Occipital lobe (tissue), 2 donors: ENCODE data around the gene ATP6AP1. TPM values are rescaled to one million over a fixed set of nuclear protein-coding genes. Genes with fewer than 3 reads are reported as not detected.

Experiments
- DNase-seq: peaks from one replicate; lab custom pipeline; 2025; lab: John Stamatoyannopoulos, UW
- total RNA-seq: library from RNA; depleted of rRNA; stranded (reverse); fragments of >200 nt; gene quantifications from one replicate; pipeline ENCODE4 v1.2.3, GENCODE V29; 2014

Gene ATP6AP1
- total RNA-seq, 1 donor from 2014 or later, result 42.7 TPM

DNA sequence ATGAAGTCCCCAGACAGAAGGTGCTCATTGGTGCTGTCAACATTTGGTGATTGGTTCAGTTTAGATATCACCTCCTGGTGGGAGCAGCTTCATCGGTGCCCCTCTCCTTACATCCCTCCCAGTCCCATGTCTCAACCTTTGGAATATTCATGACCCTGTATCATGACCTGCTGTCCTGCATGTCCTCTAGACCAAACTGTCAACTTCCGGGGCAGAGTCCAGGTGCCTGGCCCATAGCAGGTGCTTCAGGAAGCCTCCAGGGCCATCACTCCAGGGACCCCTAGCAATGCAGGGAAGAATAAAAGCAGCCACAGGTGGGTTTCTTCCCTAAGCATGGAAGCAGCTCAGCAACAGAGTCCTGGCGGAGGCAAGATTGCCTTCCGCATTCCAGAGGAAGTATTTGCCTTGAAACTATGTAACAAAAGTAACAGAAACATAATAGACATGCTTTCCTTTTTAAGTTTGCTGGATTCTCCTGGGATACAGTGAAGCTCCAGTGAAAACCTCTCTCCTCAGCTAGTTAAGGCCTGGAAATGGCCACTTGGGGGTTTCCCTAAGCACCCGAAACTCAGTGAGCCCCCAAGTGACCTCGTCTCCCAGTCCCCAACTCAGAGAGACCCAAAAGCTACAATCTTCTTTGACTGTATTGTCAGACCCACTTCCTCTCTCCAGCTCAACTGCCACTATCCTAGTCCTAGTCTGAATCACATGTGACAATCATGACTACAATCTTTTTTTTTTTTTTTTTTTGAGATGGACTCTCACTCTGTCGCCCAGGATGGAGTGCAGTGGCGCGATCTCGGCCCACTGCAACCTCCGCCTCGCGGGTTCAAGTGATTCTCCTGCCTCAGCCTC, 1.3 kb upstream of the ATP6AP1 start:
- no peak for DNase-seq

DNA sequence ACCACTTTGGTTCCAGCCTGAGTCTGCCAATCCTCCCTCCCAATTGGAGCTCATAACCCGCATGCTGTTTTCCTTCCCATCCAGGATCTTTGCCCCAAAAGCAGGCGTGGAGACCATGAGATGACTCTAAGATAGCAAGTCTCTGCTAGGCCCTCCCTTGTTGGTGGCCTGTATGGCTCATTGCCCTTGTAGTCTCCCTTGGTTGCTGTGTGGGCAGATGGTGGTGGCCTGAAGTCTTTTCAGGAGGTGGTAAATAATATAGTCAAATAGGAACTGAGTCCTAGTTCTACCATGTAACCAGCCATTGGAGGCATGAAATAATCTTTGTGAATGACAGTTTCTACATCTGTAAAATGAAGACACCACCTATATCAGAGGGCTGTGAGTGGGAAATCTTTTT, 1.2 kb downstream of the ATP6AP1 start:
- no peak for DNase-seq

DNA sequence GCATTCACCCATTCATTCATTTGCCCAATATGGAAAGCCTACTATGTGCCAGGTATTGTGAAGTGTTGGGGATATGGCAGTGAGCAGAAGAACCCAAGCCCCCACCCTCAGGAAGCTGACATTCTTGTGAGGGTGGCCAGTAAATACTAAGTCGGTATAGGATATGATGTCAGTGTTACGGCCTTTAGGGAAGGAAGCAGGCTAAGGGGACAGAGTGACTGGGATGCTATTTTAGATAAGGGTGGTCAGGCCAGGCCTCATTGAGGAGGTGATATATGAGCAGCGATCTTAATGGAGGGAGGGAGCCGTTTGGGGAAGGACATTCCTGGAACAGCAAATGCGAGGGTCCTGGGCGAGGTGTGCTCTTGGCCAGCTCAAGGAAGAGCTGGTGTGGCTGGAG, 2.0 kb downstream of the ATP6AP1 start:
- DNase-seq, result no peak

DNA sequence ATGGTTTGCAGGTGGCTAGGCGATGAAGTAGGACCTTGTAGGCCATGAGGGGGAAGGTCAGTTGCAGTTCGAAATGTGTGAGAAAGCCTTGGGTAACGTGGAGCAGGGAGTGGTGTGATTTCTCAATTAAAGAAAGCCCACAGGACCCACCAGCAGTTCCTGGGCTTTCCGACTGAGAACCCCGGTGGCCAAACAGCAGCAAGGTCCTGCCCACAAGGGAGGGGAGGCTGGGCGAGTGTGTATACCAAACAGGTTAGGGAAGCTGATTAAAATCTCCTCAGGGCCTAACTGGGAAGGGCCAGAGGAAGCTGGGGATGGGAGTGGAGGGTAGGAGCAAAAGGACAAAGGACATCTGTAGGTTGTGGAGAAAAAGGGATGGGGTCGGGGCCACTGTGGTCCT, 2.4 kb downstream of the ATP6AP1 start:
- no peak for DNase-seq

DNA sequence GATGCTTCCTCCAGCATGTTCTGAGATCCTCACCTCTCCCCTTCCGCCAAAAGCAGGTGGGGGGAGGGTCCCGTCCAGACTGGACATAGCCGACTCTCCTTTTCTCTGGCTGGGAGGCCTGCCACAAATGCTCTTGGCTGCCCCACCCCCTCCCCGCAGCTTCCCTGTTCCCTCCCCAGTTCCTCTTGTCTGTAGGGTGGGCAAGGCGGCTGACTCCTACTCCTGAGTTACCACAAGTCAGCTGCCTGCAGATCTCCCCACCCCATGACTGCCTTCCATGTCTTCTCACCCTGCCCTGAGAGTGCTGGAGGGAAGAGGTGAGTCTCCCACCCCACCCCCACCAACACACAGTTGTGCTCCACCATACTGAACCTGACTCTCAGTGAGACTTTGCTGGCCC, 2.9 kb downstream of the ATP6AP1 start:
- no peak for DNase-seq

DNA sequence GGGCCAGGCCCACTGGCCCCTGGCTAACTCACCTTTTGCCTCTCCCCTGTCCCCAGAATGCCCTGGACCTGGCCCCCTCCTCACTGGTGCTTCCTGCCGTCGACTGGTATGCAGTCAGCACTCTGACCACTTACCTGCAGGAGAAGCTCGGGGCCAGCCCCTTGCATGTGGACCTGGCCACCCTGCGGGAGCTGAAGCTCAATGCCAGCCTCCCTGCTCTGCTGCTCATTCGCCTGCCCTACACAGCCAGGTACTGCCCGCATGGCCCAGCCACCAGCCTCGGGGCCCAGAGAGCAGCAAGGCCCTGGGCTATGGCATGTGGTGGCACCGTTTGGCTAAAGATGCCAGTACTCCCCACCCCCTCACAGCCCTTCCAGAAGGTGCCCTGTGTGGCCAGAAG, 3.7 kb downstream of the ATP6AP1 start:
- no peak for DNase-seq

DNA sequence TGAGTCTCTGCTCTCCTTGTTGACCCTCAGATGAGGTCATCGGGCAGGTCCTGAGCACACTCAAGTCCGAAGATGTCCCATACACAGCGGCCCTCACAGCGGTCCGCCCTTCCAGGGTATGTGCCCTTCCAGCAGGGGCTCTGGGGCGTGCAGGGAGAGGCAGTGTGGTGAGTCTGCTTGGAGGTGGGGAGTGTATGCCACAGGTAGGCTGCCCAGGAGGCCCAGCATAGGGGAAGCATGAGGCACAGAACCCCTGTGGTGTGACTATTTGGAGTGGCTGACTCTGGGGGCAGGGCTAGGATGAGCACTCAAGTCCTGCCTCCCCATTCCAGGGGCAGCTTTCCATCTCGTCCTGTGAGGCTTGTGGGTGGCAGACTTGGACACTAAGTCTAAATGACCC, 5.1 kb downstream of the ATP6AP1 start:
- DNase-seq, result no peak

DNA sequence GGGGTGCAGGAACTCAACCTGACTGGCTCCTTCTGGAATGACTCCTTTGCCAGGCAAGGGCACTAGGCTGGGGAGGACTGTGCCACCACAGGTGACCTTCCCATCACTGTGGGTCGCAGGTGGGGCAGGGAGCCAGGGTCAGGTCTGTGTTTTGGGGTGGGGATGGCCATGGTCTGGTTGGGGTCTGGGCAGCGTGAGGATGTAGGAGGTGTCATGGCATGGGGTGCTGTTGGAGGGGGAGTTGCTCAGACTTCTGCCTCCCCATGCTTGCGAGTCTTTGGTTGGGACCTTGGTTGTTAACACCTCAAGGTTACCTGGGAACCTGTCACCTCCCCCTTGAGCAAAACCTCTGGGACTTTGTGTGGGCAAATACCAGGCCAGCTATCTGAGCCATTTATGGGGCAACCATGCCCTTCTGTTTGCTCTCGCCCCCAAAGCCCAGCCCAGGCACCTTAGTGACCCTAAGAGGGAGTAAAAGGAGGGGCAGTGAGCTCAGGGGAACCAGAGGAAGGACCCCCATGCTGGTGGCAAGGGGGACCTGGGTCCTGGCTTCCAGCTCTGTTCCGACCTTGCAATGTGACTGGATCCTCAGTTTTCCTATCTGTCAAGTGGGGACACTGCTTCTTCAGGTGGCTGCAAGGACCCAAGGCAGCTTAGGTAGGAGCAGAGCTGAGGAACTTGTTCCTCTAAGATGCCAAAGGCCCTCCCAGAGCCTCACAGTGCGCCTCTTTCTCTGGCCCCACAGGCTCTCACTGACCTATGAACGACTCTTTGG, 6.1 kb downstream of the ATP6AP1 start:
- DNase-seq, result no peak

DNA sequence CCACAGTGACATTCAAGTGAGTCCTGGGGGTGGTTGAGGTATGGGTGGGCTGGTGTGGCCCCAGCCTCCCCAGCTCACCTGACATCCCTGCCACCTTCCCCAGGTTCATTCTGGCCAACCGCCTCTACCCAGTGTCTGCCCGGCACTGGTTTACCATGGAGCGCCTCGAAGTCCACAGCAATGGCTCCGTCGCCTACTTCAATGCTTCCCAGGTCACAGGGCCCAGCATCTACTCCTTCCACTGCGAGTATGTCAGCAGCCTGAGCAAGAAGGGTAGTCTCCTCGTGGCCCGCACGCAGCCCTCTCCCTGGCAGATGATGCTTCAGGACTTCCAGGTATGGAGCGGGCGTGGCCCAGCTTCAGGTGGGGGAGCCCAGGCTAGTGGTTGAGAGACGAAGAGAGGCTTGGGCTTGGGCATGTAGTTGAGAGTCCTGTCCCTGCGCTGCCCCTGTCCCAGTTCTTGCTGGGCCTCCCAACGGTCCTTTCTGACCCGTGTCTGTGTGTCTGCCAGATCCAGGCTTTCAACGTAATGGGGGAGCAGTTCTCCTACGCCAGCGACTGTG, 6.8 kb downstream of the ATP6AP1 start:
- DNase-seq, result no peak

DNA sequence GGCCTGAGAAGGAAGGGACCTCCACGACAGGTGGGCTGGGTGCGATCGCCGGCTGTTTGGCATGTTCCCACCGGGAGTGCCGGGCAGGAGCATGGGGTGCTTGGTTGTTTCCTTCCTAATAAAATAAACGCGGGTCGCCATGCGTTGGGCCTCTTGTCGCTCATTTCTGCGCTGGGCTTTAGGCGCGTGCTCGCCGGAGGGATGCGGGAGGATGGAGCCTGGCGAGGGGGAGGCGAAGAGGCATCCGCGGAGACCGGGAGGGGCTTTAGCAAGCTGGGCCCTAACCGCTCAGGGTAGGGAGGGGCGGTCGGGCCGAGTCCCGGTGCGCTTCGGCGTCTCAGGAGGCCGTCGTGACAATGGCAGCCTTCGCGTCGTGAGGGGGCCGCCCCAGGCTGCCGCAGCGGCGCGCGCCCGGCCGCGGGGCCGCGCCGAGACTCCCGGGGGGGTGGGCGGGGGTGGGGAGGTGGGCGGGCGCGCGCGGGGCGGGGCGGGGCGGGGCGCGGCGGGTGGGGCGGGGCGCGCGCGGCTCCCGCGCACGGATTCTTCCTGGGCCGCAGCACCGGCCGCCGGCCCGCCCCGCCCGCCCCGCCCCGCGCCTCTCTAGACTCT, 8.0 kb downstream of the ATP6AP1 start:
- DNase-seq, result no peak

DNA sequence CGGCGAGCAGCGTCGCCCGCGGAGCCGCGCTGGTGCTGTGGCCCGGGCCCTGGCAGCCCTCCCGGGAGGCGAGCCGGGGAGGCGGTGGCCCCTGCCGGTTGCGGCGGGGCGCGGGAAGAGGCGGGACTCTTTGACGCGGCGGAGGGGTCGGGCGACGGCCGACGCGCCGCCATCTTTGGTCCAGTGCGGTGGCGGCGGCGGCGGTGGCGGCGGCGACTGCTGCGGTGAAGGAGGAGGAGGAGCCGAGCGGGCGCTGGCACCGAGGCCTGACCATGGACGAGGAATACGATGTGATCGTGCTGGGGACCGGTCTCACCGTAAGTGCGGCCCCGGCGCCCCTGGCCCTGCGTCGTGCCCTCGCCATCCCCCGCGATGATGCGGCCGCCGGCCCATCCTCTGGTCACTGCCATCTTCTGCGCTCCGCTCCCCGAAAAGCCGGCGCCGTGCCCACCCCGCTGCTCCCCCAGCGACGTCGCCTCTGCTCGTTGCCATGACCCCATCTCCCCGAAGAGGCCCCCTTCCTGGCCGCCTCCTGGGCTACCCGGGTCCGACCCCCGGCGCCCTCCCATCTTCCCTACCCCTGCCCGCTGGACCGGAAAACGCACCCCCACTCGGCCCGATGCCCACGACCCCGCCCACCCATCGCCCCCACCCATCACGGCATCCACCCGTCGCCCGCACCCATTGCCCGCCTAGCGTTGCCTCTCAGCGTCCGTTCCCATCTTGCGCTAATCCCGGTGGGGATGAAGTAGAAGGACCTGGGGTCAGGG, 8.7 kb downstream of the ATP6AP1 start, which contains the start of gene GDI1:
GDI1 (plus strand) TSS at position 172 of the 770 bp plus-strand sequence; CDS start at position 273, 101 bp downstream.
- DNase-seq, result no peak

DNA sequence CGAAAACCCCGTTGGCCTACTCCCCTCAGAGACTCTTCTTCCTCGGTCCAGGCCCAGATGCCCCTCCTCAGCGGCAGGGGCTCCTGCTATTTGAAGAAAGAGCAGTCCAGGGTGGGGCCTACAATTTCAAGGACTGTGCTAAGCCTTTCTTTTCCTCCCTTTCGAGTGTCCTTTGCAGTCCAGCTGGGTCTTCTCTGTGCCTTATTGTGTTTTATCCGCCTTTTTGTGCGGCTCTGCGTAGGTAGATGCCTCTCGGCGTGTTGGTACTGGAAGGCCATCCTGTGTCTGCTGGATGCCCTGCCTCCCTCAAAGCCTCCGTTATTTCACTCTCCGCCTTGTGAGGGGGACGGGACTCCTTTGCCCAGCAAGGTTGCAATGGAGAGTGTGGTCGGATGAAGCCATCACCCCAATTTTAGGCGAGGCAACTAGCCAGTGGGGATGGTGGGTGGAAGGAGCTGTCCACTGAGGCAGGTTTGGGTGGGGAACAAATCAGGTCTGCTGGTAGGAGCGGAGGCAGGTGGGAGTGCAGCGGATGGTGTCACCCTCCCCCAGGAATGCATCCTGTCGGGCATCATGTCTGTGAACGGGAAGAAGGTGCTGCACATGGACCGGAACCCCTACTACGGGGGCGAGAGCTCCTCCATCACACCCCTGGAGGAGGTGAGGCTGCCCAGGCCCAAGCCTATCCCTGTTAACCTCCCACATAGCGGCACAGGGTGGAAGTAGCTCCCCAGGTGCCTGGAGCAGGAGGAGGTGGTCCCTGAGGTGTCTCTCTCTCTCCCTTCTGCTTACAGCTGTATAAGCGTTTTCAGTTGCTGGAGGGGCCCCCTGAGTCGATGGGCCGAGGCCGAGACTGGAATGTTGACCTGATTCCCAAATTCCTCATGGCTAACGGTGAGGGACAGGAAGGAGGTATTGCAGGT, 9.8 kb downstream of the ATP6AP1 start:
- no peak for DNase-seq

DNA sequence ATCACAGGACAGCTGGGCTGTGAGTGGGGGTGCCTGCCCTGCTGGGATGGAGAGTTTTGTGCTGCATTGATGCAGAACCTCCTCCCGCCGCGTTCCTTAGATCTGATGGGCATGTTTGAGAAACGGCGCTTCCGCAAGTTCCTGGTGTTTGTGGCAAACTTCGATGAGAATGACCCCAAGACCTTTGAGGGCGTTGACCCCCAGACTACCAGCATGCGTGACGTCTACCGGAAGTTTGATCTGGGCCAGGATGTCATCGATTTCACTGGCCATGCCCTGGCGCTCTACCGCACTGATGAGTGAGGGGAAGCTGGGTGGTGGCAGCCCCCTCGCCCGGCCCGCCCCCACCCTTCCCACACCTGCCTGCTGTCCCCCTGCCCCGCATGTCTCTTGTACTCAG, 11.4 kb downstream of the ATP6AP1 start:
- DNase-seq, result no peak

DNA sequence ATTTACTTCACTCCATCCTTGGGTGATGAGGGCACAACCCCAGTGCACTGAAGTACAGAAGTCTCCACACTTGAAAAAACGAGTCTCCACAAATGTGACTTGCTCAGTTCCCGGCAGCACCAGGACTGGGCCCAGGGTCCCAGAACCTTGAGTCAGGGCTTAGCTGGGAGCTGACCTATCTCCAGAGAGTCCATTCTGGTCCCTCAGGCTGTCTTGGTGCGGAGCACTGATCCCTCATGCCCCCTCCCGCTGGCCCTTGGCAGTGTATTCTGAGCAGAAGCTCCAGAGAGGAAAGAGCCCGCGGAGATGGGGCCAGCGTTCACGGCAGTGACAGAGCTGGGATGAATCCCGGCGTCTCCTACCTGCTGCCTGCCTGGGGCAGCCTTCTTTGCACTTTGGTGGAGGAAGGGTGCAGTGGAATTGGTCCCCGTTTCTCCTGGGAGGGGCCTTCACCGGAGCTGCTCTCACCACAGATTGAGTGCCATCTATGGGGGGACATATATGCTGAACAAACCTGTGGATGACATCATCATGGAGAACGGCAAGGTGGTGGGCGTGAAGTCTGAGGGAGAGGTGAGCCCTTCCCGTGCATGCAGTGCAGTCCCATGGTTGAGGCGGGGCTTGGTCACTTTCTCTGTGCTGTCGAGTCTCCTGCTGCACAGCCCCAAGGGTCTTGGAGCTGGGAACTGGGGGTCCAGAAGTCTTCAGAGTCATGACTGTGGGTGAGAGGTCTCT, 12.3 kb downstream of the ATP6AP1 start:
- no peak for DNase-seq

DNA sequence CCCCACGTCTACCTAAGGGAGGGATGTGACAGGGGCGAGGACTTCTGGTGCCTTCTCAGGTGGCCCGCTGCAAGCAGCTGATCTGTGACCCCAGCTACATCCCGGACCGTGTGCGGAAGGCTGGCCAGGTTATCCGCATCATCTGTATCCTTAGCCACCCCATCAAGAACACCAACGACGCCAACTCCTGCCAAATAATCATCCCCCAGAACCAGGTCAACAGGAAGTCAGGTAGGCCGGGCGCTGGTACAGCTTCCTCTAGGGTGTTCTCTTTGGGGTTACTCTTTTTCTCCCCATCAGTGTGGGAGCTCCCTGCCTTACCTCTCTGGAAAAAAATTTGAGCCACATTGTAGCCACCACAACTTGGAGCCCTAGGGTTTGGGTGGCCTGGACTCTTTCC, 13.1 kb downstream of the ATP6AP1 start:
- no peak for DNase-seq

DNA sequence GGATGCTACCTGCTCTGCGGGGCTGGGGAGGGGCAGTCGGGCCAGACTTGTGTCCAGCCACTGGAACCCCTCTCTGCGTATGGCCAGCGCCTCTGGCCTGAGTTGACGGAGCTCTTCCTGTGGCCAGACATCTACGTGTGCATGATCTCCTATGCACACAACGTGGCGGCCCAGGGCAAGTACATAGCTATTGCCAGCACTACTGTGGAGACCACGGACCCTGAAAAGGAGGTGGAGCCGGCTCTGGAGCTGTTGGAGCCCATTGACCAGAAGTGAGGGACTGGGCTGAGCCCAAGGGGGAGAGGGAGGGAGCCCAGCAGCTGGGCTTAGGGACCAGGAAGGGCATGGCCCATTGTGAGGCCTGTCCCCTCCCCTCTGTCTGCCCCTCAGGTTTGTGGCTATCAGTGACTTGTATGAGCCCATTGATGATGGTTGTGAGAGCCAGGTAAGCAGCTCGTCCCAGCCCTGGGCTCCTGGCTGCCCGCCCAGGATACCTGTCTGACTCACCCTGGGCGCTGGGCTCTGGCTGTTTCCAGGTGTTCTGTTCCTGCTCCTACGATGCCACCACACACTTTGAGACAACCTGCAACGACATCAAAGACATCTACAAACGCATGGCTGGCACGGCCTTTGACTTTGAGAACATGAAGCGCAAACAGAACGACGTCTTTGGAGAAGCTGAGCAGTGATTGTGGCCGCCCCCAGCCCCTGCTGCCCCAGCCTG, 13.7 kb downstream of the ATP6AP1 start:
- no peak for DNase-seq

DNA sequence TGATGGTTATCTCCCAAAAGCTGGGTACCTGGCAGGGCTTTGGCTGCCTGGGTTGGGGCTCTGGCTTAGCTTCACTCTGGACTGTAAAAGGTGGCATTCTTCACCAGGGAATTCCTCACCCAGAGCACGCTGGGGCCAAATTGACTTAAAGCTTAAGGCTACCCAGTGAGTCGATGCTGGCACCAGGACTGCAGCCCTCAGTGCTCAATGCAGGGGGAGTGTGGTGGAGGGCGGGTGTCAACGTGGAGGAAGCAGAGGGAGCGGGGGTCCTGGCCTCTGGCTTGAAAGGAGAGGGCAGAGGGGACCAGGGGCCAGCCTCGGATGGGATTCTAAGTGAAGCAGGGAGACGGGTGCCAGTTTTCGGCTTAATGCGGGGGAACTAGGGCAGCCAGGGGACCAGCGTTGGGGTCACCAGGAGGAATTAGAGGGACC, 15.0 kb downstream of the ATP6AP1 start:
- no peak for DNase-seq

DNA sequence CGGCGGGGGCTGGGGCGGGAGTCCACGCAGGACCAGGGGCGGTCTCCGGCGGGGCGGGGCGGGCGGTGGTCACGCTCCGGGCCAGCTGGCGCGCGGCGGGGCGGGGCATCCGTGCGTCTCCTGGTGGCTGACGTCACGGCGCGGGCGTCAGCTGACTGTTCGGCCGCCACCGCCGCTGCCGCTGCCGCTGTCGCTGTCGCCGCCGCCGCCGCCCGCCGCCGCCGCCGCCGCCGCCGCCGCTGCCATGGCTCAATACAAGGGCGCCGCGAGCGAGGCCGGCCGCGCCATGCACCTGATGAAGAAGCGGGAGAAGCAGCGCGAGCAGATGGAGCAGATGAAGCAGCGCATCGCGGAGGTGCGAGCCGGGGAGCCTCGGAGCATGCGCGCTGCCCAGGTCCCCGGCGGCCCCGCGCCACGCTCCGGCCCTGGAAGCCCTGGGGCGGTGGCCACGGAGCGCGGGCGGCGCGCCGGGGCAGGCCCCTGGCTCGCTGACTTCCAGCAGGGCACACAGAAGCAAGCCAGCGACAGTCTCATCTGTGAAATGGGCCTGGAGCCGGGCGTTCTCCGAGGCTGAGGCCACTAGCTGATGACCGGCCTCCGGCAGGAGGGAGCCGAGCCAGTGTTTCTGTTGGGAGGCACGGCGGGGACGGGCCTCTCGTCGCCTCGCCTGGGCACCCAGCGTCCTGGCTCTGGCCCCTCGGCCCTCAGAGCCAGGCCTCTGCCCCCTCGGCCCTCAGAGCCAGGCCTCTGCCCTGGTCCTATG, 15.7 kb downstream of the ATP6AP1 start, which contains the start of gene FAM50A:
FAM50A (plus strand) TSS at position 150 of the 763 bp plus-strand sequence; CDS start at position 245, 95 bp downstream.
- DNase-seq, result no peak
